Panc1 (cell line): ENCODE data around the gene RASSF8. TPM values are rescaled to one million over a fixed set of nuclear protein-coding genes. Genes with fewer than 3 reads are reported as not detected.

Experiments used
- ATAC-seq: fragments of 200-7000 bp; cut with Tn5 transposase; 2 replicates; pipeline ENCODE4 v1.9.1; 2020; ENCODE audit warnings: mild to moderate bottlenecking, moderate library complexity
- BruUV-seq: library from RNA; stranded (reverse); fragments of 400-500 nt; replicated peaks from 2 replicates; lab custom pipeline; 2021; lab: Mats Ljungman, UMichigan
- CTCF ChIA-PET: fragments of 300-600 bp; sonication (Branson Sonifier 250); formaldehyde crosslinking; loops from one replicate; lab custom pipeline; 2022; ENCODE audit warnings: antibody characterized with exemption; lab: Charles Lee
- POLR2A ChIA-PET: fragments of 300-600 bp; sonication (Branson Sonifier 250); formaldehyde crosslinking; loops from one replicate; lab custom pipeline; 2022; ENCODE audit warnings: antibody characterized with exemption; lab: Charles Lee
- DNase-seq: peaks from one replicate; pipeline ENCODE4 v3.0.0-alpha.2; 2010; ENCODE audit warnings: low read depth, low spot score
- H3K27ac ChIP-seq: 2 replicates; pipeline ENCODE4 v1.5.1; 2011; ENCODE audit warnings: mild to moderate bottlenecking, low read length, inconsistent platforms
- H3K27me3 ChIP-seq: fragments of 200-500 bp; sonication (Bioruptor generic); 2 replicates; pipeline ENCODE4 v1.6.0; 2014; ENCODE audit warnings: low read length, inconsistent platforms; ENCODE audit not compliant: control insufficient read depth, insufficient read depth
- H3K36me3 ChIP-seq: fragments of 200-500 bp; sonication (Bioruptor generic); 2 replicates; pipeline ENCODE4 v1.5.1; 2014; ENCODE audit warnings: inconsistent platforms, mild to moderate bottlenecking, low read length, moderate library complexity; ENCODE audit not compliant: control insufficient read depth, insufficient read depth
- H3K4me1 ChIP-seq: 2 replicates; pipeline ENCODE4 v1.5.1; 2011; ENCODE audit warnings: inconsistent platforms, mild to moderate bottlenecking, low read length, moderate library complexity; ENCODE audit not compliant: control insufficient read depth, insufficient read depth
- H3K4me3 ChIP-seq, 2 experiments: 2 replicates each; pipeline ENCODE4 v1.5.1; 2011 to 2012; ENCODE audit warnings: low read depth in 2 of 2, low read length in 2 of 2, mild to moderate bottlenecking in 2 of 2, inconsistent platforms in 1 of 2, moderate library complexity in 1 of 2
- H3K9me3 ChIP-seq: fragments of 200-500 bp; sonication (Bioruptor generic); 2 replicates; pipeline ENCODE4 v1.5.1; 2014; ENCODE audit warnings: low read depth, mild to moderate bottlenecking, inconsistent platforms, low read length, moderate library complexity; ENCODE audit not compliant: control insufficient read depth, insufficient read depth
- CTCF ChIP-seq: fragments of 450-650 bp; IDR thresholded peaks from 2 replicates; pipeline ENCODE4 v1.5.1; 2017; ENCODE audit warnings: mild to moderate bottlenecking
- POLR2AphosphoS5 ChIP-seq: IDR thresholded peaks from 2 replicates; pipeline ENCODE4 v1.6.1; 2012; ENCODE audit warnings: mild to moderate bottlenecking, low read depth, low read length, moderate library complexity
- SIN3A ChIP-seq: IDR thresholded peaks from 2 replicates; pipeline ENCODE4 v1.6.1; 2012; ENCODE audit warnings: low read depth, mild to moderate bottlenecking, low read length, moderate library complexity, borderline replicate concordance; ENCODE audit not compliant: insufficient read depth
- TCF7L2 ChIP-seq: IDR thresholded peaks from 2 replicates; pipeline ENCODE4 v1.6.1; 2011; ENCODE audit warnings: mild to moderate bottlenecking, low read depth, low read length, inconsistent platforms
- in situ Hi-C: cut with HindIII; loops from 2 replicates; pipeline ENCODE4 v1.10.0; 2016; ENCODE audit warnings: low sequenced_read_pairs, low pct_unique_long_range_greater_than_20kb
- intact Hi-C: fragments of 100-400 bp; cut with micrococcal nuclease; formaldehyde crosslinking; loops from one replicate; pipeline ENCODE4 v1.10.0; 2022; ENCODE audit not compliant: unreplicated experiment
- total RNA-seq: library from RNA; stranded (reverse); gene quantifications from one replicate; pipeline ENCODE4 v1.2.1, GENCODE V29; 2021; ENCODE audit not compliant: unreplicated experiment
- TF ChIP-seq, protein P1 (sequence below), 2 experiments: IDR thresholded peaks; 2 replicates each; pipeline ENCODE4 v1.6.1; 2011 to 2012; ENCODE audit warnings: low read depth in 2 of 2, control low read depth in 1 of 2, low read length in 1 of 2, mild to moderate bottlenecking in 1 of 2, moderate library complexity in 1 of 2; ENCODE audit not compliant: insufficient read depth in 1 of 2

The RASSF8 gene
- total RNA-seq, 1 experiment from 2014 or later = 103 TPM

- Histone ChIP-seq H3K4me3 (no peak overlapping the region), H3K27me3 (no peaks in the 10 kb centered on the region), H3K36me3 (no peaks in the 10 kb centered on the region), H3K27ac (no peak overlapping the region), H3K4me1 (peaks cover 13% of the 10 kb centered on the region), H3K9me3 (no peaks in the 10 kb centered on the region)
- DNase-seq (no peak), ATAC-seq (no peak)
- POLR2A ChIA-PET = interaction anchor here (1.0 kb wide), 1 partner anchor 113 kb away, joined by 3 read pairs; the partner anchor contains the start of gene BHLHE41
- CTCF ChIA-PET = no interaction called here
- intact Hi-C loops (no loop called here), in situ Hi-C loops (no loop called here)
- BruUV-seq = no TSS peak
- TF ChIP-seq TCF7L2 = no peak
- TF ChIP-seq SIN3A = no peak
- TF ChIP-seq CTCF = no peak
- TF ChIP-seq, protein P1, sequence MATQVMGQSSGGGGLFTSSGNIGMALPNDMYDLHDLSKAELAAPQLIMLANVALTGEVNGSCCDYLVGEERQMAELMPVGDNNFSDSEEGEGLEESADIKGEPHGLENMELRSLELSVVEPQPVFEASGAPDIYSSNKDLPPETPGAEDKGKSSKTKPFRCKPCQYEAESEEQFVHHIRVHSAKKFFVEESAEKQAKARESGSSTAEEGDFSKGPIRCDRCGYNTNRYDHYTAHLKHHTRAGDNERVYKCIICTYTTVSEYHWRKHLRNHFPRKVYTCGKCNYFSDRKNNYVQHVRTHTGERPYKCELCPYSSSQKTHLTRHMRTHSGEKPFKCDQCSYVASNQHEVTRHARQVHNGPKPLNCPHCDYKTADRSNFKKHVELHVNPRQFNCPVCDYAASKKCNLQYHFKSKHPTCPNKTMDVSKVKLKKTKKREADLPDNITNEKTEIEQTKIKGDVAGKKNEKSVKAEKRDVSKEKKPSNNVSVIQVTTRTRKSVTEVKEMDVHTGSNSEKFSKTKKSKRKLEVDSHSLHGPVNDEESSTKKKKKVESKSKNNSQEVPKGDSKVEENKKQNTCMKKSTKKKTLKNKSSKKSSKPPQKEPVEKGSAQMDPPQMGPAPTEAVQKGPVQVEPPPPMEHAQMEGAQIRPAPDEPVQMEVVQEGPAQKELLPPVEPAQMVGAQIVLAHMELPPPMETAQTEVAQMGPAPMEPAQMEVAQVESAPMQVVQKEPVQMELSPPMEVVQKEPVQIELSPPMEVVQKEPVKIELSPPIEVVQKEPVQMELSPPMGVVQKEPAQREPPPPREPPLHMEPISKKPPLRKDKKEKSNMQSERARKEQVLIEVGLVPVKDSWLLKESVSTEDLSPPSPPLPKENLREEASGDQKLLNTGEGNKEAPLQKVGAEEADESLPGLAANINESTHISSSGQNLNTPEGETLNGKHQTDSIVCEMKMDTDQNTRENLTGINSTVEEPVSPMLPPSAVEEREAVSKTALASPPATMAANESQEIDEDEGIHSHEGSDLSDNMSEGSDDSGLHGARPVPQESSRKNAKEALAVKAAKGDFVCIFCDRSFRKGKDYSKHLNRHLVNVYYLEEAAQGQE (IDR thresholded peaks at IDR 0.05; ENCODE audit: insufficient read depth in 1 of 2, low read depth in 2 of 2, low read length in 1 of 2) = no peak
- TF ChIP-seq POLR2AphosphoS5 = no peak
Observed at GRCh38 chr12:26011099-26011498, 52.6 kb downstream of the RASSF8 start.

GRCh38 chr12:26014085-26014484 lies 55.6 kb downstream of the RASSF8 start:
- peaks cover 20% of the 10 kb centered on the region for H3K4me1 ChIP-seq
- ATAC-seq (no peak), DNase-seq (no peak)
- BruUV-seq = no TSS peak
- H3K36me3 ChIP-seq = no peaks in the 10 kb centered on the region
- POLR2A ChIA-PET = interaction anchor here (1.2 kb wide), 1 partner anchor 48 kb away, joined by 3 read pairs; no protein-coding TSS in a partner anchor
- H3K9me3 ChIP-seq = no peaks in the 10 kb centered on the region
- intact Hi-C loops = no loop called here
- H3K4me3 ChIP-seq = no peak overlapping the region
- no peak overlapping the region; the same call in 1 of the 2 replicates for H3K27ac ChIP-seq
- CTCF ChIA-PET = no interaction called here
- in situ Hi-C loops = no loop called here
- H3K27me3 ChIP-seq = no peaks in the 10 kb centered on the region
- TF ChIP-seq SIN3A (no peak), POLR2AphosphoS5 (no peak), TCF7L2 (no peak), CTCF (no peak)
- TF ChIP-seq, protein P1 (IDR thresholded peaks at IDR 0.05; ENCODE audit: insufficient read depth in 1 of 2, low read depth in 2 of 2, low read length in 1 of 2) = no peak
